ENCODE results near the gene FZR1.

GRCh38 chr19:3544742-3545668 lies 38.9 kb downstream of the FZR1 start:
- TF ChIP-seq, protein P1, sequence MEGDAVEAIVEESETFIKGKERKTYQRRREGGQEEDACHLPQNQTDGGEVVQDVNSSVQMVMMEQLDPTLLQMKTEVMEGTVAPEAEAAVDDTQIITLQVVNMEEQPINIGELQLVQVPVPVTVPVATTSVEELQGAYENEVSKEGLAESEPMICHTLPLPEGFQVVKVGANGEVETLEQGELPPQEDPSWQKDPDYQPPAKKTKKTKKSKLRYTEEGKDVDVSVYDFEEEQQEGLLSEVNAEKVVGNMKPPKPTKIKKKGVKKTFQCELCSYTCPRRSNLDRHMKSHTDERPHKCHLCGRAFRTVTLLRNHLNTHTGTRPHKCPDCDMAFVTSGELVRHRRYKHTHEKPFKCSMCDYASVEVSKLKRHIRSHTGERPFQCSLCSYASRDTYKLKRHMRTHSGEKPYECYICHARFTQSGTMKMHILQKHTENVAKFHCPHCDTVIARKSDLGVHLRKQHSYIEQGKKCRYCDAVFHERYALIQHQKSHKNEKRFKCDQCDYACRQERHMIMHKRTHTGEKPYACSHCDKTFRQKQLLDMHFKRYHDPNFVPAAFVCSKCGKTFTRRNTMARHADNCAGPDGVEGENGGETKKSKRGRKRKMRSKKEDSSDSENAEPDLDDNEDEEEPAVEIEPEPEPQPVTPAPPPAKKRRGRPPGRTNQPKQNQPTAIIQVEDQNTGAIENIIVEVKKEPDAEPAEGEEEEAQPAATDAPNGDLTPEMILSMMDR (IDR thresholded peaks at IDR 0.05), result peak; percentile 92 to 97 (median 94)
- no peak for TF ChIP-seq EP300 (IDR thresholded peaks at IDR 0.05)
